GM18520 (cell line): Measurements from ENCODE around the gene CUEDC2.

Source experiments
- ATAC-seq: cut with Tn5 transposase; IDR thresholded peaks from one replicate; pipeline ENCODE4 v1.9.1; 2021; ENCODE audit not compliant: unreplicated experiment

CUEDC2 gene

DNA sequence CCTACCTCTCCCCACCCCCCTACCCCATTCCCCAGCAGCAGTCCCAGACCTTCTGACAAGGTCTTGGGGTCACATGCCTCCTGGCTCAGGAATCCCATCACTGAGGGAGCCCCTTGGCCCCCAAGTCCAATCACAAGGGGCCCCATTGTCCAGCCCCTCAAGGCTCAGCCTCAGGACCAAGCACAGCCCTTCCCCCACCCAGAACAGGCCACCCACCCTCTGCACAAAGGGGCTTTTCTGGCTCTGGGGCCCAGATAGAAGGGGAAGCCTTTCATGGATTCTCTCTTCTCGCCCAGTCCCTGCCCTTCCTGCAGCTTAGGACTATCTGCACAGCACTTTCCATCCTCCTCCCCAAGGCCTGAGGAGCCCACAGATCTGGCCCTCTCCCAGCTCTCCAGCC lies 6.9 kb downstream of the CUEDC2 start:
- ATAC-seq, result no peak

DNA sequence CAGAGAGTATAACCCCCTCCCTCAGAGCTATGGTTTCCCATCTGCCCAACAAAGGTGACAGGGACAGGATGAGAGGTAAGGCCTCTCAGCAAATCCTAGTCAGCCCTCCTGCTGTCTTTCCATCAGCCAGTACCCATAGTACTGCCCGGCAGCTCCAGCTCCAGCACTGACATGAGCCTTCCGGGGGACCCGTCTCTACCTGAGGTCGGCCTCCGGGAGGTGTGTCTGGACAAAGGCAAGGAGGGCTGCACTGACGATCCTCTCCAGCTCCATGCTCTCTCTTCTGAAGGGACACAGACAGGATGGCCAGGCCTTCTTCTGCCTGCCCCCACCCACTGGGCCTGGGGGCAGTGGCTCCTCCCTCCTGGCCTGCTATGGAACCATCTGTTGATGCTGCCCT lies 7.5 kb downstream of the CUEDC2 start:
- no peak for ATAC-seq

DNA sequence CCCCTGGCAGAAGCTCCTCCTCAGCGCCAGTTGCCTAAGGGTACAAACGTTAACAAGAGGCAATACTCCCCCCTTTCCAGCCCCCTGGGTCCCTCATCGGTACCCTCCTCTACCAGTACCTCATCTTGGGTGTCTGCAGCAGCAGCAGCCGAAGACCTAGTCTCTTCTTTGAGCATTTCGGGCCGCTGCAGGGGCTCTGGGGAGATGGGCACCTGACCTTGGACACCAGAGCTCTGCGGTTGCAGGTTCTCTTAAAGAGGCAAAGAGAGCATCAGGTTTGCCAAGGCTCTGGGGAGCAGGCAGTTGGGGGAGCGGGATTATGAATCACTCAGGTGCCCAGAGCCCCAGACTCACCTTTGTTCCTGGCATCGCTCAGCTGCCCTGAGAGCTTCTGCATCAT lies 8.2 kb downstream of the CUEDC2 start:
- no peak for ATAC-seq

DNA sequence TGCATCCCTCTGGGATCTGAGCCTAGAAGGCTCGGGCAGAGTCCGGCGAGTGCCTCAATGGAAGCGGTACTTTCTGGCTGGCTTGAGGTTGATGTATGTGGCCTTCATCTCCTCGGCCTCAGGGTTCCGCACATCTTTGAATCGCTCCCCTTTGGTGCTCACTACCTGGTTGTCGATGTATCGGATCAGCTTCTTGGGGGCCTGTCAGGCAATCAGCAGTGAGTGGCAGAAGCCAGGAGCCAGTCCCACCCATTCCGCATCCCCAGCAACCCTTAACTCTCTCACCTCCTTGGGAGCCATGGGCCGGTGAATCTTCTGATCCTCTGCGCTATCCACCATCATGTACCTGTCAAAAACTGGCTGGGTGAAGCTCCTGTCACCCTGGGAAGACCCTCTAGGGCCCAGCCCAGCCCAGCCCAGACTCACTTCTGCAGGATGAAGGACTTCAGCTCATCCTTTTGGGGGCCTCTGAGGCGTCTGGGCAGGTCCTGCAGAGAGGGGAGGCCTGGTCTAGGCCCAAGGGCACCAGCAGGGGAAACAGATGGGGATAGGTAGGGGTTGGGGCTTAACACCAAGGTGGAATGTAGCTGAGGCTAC lies 8.9 kb downstream of the CUEDC2 start:
- ATAC-seq, result no peak

DNA sequence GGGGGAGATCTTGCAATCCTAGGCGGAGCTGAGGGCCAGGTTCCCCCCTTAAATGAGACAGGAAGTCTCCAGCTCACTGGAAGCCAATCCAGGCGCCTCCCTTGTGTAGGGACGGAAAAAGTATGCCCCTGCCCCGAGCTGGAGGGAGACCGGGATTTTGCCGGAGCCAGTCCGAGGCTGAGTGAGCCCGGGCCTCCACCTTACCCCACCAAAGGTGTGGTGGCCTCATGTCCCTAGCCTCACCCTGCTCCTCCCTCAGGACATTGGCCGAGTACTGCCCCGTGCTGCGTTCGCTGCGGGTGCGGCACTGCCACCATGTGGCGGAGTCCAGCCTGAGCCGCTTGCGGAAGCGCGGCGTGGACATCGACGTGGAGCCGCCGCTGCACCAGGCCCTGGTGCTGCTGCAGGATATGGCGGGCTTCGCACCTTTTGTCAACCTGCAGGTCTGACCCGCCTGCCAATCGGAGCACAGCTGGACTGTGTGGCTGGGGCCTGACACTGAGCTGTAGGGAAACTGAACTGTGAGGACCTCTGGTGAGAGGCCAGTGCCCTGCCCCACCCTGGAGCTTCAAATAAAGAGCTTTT lies 9.7 kb downstream of the CUEDC2 start:
- ATAC-seq, result no peak

DNA sequence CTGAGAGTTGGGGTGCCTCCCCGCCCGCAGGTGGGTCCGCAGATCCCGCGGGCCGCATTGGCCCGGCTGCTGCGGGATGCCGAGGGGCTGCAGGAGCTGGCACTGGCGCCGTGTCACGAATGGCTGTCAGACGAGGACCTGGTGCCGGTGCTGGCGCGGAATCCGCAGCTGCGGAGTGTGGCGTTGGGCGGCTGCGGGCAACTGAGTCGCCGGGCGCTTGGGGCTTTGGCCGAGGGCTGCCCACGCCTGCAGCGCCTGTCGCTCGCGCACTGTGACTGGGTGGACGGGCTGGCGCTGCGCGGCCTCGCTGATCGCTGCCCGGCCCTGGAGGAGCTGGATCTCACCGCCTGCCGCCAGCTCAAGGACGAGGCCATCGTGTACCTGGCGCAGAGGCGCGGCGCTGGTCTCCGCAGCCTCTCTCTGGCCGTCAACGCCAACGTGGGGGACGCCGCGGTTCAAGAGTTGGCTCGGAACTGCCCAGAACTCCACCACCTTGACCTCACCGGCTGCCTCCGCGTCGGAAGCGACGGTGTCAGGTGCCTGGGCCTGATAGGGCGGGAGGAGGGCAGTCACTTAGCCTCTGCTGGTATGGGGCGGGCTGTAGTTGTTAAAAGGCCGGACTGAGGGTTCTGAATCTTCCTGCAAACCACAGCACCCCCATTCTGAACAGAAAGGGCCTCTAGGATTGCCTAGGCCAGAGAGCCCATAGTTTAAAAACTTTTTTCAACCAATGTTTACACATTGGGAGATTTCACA lies 10.4 kb downstream of the CUEDC2 start:
- no peak for ATAC-seq

DNA sequence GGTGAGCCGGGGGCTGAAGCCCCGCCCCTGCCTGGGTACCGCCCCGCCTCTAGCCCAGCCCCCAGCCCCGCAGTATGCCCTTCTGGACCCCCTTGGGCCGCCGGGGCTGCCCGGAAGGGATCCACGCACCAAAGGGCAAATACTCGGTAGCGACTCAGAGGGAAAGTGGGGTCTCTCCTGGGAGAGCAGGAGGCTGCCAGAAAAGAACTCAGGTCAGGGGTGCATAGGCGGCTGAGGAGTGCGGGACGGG lies 10.9 kb downstream of the CUEDC2 start:
- no peak for ATAC-seq

DNA sequence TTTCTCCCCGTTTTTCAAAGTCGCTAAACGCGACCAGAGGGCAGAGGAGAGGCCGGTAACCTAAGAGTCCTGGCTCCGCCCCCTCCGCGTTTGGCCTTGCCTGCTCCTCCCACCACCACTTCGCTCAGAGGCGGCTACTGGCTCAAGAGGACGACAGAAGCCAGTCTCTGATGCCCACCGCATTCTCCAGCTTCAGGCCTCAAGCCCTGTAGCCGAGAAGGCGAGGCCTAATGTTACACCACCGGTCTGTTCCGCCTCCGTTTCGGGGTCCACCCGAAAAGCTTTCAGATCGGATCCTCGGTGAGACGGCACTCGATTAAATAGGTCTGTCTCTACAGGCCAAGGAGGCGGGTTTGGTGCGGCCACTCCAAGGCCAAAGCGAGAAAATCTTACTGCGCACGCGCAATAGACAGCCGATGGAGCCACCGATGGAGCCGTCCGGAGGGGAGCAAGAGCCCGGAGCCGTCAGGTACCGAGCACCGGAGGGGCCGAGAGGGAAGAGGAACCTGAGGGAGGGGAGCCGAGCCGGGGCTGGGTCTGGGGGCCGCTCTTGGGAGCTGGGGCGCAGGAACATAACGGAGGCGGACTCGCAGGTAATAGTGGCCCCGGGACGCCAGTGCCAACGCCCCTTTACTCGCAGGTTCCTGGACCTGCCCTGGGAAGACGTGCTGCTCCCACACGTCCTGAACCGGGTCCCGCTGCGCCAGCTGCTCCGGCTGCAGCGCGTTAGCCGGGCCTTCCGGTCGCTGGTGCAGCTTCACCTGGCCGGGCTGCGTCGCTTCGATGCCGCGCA lies 11.5 kb downstream of the CUEDC2 start, which contains the start of gene FBXL15:
Gene FBXL15 (plus strand): TSS at position 123 of the 793 bp plus-strand sequence. CDS start 294 bp downstream, at position 417.
- peak; percentile 68 for ATAC-seq

DNA sequence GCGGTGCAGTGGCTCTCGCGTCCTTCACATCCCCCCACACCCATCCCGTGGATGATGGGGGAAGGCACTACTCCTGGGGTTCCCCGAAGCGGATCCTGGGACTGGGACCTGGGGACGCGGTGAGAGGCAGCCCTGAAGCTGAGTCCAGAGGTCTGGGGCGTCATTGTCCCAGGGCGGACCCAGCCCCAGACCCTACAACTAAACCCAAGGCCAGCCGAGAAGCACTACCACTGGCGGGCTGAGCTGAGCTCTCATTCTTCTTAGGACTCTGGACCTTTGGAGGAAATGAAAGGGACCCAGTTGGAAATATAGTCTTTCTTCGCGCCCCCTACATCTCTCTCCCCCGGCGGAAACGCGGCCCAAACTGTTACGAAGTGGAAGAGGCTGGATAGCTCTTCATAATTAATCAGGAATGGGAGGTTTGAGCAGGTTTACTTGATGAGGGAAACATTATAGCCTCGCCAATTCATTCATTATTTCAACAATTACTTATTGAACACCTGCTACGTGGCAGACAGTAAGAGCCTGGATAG lies 12.1 kb downstream of the CUEDC2 start:
- no peak for ATAC-seq

DNA sequence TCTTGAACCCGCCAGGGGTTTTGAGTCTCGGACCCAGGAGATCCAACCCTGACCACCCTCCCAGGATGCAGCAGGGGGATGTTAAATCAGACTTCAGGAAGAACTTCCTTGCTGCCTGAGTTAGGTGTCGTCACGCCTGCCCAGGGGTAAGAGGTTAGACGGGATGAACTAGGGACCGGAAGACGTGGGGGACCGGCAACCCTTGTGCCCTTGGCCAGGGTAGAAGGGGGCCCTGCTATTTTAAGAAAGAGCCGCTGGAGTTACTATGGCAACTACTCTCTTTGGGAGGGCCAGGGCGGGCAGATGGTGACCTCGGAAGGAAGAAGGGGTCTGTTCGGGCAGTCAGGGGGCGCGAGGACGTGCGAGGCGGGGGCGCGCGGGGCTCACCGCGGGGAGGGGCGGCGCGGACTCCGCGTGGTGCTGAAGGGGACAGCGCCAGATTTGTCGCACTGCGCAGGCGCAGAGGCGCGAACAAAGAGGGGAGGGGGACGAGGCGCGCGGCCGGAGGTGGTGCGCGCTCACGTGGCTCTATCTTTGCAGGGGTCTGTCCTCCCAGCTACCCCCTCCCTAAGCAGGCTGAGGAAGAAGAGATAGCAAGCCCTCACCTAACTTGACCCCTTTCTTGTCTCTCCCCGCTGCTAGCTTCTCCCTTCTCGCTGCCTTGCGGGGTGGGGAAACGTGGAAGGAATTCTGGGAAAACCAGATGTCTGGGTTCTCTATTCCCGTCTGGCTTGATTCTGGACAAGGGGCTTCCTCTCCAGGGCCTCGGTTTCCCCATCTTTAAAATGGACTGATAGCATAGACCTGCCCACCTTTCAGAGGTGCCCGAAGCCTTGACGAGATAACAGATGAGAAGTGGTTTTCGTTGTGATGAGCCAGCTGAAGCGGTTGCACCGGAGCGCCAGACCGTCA lies 12.8 kb downstream of the CUEDC2 start:
- ATAC-seq, result no peak

DNA sequence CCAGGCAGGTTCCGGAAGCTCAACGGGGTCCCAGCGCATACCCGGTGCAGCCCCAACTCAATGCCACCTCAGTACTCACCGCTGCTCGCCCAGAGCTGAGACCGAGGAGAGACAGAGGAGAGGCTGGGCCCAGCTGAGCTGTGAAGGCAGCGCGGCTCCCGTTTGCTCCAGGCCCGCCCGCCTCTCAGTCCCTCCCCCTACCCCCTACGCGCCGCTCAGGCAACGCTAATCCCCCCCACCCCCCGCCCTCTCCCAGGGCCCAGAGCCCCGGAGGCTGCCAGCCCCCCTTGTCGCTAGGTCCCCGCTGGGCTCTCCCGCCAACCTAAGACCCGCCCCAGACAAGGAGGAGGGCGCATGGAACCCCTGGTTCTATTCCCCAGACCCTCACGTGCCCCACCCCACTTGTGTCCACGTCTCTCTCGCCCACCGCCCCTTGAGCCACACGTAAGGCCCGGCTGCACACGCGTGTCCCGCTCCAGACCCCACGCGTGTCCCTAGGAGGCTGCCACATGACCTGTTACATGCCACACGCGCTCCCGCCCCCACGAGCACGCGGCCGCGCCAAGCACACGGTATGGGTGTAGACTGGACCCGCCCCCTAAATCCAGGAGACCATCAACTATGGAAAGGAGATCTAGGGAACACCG lies 13.6 kb downstream of the CUEDC2 start, which contains the start of gene PSD:
Gene PSD (minus strand): TSS at position 164 of the 647 bp plus-strand sequence. CDS start 1,747 bp downstream, outside the sequence.
- ATAC-seq, result no peak

DNA sequence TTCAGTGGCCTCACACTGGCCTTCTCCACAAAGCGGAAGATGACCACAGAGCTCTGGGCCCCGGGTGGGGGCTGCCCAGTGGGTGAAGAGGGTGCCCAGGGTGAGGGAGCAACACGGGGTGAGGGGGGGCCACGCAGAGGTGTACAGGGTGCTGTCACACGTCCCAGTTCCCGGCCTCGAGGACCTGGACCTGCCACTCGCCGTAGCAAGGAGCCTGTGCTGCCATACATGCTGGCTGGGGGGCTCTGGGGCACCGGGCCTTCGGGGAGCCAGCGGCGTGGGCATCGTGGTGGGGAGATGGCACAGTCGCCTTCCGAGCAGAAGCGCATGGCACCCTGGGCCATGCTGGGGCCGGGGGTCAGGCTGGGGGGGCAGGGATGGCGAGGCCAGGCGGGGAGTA lies 15.7 kb downstream of the CUEDC2 start:
- no peak for ATAC-seq

DNA sequence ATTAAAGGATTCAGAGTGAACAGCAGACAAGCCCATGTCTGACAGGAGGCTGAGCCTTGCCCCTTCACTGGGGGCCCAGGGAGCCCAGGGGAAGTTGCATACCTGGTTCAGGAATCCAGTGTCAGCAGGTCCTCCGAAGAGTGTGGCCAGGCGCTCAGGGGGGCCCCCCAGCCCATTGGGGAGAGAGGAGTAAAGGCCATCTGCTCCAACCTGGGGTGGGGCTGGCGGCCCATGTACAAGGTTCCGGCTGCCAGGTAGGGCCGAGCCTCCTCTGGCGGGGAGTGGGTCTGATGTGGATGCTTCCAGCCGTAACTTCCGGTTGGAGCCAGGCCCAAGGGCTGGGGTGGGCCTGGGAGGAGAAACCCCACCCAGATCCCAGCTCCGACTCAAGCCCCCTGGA lies 16.1 kb downstream of the CUEDC2 start:
- no peak for ATAC-seq

DNA sequence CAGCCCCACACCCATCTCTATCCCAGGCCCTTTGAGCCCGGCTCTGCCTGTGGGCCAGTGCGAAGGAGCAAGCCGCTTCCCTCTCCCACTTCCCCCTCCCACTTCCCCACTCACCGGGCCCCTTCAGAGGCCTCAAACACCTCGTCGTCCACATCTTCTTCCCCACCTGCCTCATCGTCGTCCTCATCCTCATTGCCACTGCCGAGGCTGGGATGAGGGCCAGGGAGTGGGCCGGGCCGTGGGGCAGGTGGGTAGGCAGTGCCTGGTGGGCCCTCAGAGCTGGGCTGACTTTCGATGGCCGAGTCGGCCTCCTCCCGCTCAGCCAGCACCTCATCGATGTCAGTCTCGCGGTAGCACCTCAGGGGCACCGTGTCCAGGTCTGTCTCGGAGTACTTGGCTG lies 17.6 kb downstream of the CUEDC2 start:
- no peak for ATAC-seq

DNA sequence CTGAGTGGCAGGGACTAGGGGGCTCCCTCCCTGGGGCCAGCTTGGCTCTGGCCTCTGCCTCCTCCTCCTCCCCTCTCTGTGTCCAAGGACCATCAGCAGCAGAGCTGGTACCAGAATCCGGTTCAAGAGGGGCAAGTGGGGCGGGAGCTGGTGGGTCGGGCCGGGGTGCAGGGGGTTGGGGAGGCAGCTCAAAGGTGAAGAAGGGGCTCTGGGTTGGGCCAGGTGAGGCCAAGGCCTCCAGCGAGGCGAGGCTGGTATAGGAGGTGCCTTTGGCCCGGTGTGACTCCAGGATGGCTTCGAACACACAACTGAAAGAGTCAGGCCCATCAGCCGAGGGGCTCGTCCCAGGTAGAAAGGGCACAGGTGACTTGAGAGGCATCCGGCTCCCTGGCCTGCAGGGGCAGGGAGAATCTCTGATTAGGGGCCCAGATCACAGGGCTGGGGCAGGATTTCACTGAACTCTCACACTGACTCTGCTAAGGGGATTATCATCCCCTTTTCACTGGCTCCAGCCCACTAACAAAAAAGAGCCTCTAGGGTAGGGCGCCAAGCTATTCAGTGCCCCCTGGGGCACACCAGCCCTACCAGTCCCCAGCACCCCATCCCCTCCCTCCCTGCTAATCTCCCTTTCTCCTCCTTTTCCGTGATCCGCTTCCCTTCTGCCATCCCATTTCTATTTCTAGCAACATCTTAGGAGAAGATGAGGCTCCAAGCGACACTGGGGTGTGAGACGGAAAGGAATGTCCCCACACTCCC lies 18.4 kb downstream of the CUEDC2 start:
- ATAC-seq, result no peak

DNA sequence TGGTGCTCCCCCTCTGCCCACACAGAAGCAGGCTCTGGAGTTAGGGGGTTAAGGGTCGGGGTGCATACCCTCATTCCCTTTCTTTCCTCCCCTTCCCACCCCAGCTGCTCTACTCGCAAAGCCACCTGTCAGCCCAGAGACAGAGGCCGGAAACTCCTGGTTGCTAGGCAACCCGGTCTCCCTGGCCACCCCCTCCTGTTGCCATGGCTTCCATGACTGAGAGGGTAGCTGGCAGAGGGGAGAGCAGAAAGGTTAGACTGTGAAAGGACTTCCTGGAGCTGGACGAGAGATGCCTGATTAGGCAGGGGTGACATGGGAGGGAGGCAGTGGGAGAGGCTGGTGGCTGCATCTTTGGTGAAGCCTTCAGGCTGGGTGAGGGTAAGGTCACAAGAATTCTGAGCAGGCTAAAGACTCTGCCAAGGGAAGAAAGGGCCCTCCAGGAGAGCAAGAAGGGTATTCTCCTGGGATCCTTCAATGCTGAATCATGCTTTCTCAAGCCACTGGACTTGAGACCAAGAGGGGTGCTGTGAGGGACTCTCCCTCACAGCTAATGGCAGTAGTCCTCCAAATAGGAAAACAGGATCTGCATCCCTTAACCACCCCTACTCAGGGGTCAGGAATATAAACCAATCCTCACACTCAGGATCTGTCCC lies 19.2 kb downstream of the CUEDC2 start:
- no peak for ATAC-seq

DNA sequence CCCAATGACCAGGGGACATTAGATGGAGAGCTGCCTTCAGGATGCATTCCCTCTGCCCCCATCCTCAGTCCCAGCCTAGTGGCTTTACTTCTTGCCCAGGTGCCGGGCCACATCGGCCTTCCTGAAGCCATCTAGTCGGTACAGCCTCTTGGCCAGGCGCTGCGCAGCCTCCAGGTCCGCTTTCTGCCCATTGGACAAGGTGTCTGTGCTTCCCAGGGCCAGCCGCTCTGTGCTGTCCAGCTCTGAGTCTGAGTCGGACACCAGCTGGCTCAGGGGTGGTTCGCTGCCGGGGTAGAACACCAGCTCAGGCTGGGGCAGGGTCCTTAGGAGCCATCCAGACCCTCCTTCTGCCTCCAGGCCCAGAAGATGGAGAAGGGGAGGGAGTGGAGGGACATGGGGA lies 20.1 kb downstream of the CUEDC2 start:
- no peak for ATAC-seq

DNA sequence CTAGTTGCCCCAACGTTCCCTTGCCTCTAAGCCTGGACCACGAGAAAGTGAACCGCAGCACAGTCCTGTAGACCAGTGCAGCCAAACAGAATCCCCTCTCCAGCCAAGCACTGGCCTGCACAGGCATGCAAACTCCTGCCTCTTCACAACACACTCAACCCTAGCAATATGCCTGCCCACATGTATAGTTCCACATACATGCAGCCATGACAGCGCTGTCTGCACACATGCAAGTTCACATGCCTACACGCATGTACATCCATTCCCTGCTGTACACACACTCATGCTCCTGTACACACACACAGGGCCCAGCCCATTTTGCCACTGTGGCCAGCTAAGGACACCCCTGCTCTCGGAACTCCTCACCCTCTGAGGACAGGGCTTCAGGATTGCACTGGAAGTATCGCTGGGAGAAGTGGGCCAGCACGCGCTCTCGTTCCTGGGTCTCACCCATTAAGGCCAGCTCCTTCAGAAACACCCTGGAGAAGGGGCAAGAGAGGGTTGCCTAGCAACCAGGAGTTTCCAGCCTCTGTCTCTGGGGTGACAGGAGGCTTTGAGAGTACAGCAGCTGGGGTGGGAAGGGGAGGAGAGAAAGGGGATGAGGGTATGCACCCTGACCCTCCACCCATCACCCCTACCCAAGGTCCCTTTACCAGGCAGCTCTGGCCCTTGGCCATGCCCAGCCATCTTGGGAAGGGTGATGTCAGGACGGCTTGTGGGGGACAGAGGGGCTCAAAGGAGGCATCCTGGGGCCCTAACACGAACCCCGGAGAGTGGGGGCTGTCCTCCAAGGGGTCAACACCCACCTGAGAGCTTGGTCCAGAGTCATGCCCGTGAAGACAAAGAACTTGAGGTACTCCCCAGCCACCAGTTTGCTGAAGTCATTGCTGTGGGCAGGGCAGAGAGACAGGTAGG lies 20.8 kb downstream of the CUEDC2 start:
- no peak for ATAC-seq
